Heart left ventricle (tissue), 16 donors: ENCODE data around the gene WFS1. TPM values are rescaled to one million over a fixed set of nuclear protein-coding genes. Genes with fewer than 3 reads are reported as not detected.

Experiments used
- ATAC-seq, 4 donors: fragments of 200-7000 bp; cut with Tn5 transposase; one replicate each; pipeline ENCODE4 v1.9.1; 2020 to 2022; ENCODE audit warnings: moderate library complexity in 4 of 4, mild to moderate bottlenecking in 3 of 4, moderate number of reproducible peaks in 1 of 4
- DNase-seq, 5 donors: peaks; one replicate each; pipeline ENCODE4 v3.0.0-alpha.2; 2020
- H3K27ac ChIP-seq, 12 donors: fragments of 200-600 bp; sonication (generic) in 4 of 12; one replicate each; pipeline versions ENCODE4 v1.5.0 to v1.8.0; 2016 to 2022; ENCODE audit warnings: mild to moderate bottlenecking in 2 of 12
- H3K27me3 ChIP-seq, 9 donors: fragments of 200-600 bp; sonication (generic) in 2 of 9; one replicate each; pipeline versions ENCODE4 v1.5.1 to v1.8.0; 2016 to 2022; ENCODE audit warnings: mild to moderate bottlenecking in 3 of 9
- H3K36me3 ChIP-seq, 9 donors: fragments of 200-600 bp; sonication (generic) in 2 of 9; one replicate each; pipeline versions ENCODE4 v1.5.0 to v1.8.0; 2018 to 2022; ENCODE audit warnings: mild to moderate bottlenecking in 2 of 9
- H3K4me1 ChIP-seq, 12 donors: fragments of 200-600 bp; sonication (generic) in 4 of 12; one replicate each; pipeline versions ENCODE4 v1.5.0 to v1.8.0; 2016 to 2022; ENCODE audit warnings: mild to moderate bottlenecking in 3 of 12
- H3K4me3 ChIP-seq, 12 donors: fragments of 200-600 bp; sonication (generic) in 4 of 12; one replicate each; pipeline versions ENCODE4 v1.5.0 to v1.8.0; 2017 to 2022; ENCODE audit warnings: mild to moderate bottlenecking in 9 of 12, moderate library complexity in 4 of 12
- H3K9me3 ChIP-seq, 12 donors: fragments of 200-600 bp; sonication (generic) in 4 of 12; one replicate each; pipeline versions ENCODE4 v1.5.0 to v1.8.0; 2016 to 2022; ENCODE audit warnings: mild to moderate bottlenecking in 1 of 12
- POLR2A ChIP-seq, 2 donors: fragments of 450-650 bp; IDR thresholded peaks; one replicate each; pipeline ENCODE4 v1.6.1; 2017; ENCODE audit warnings: antibody characterized with exemption in 2 of 2, mild to moderate bottlenecking in 2 of 2, moderate library complexity in 2 of 2
- WGBS, 4 donors: extraction: QIAGEN DNeasy Blood & Tissue Kit in 2 of 4; methylation state at CpG; one replicate each; pipeline versions ENCODE4 v1.1.5 to v1.1.7; 2013 to 2018; 5-methylcytosine and 5-hydroxymethylcytosine counted together
- intact Hi-C, 10 donors: fragments of 100-400 bp; cut with DNase I; formaldehyde crosslinking; loops; one replicate each; pipeline versions ENCODE4 v1.11.1 to v1.14.2; 2022
- polyA plus RNA-seq, 2 donors: library from polyadenylated mRNA; stranded (reverse); fragments of 200-250 nt; gene quantifications; one replicate each; pipeline ENCODE4 v1.2.3, GENCODE V29; 2013
- total RNA-seq, 9 donors: library from RNA; depleted of rRNA in 2 of 9; stranded (reverse); fragments of >200 nt in 2 of 9; fragmentation: NEBNext Ultra II Directional in 3 of 9; extraction: Animal tissue kit (Norgen Biotek cat#: 25700) in 3 of 9; gene quantifications; one replicate each; pipeline versions ENCODE4 v1.1.0 to v1.2.4, GENCODE V29; 2016 to 2023
- TF ChIP-seq, protein P1 (sequence below), 12 donors: fragments of 200-600 bp; sonication (generic) in 4 of 12; IDR thresholded peaks; one replicate each; pipeline versions ENCODE4 v1.5.0 to v1.8.0; 2018 to 2022; ENCODE audit warnings: antibody characterized with exemption in 12 of 12, mild to moderate bottlenecking in 5 of 12
- donor health status: ischemic (EF 13 %, LVEDD 7.1; RV severe dilation, severe dysfunction).
- donor health status: healthy with polysubstance abuse.
- donor health status: DM: no; HTN: yes; CAD: no.
- donor health status: DM: no; HTN: no; CAD: no.
- donor health status: ischemic (EF 25% LVEDD 6.9; RV normal size, moderate dysfunction).
- donor health status: ischemic (EF 25% LVEDD 5.7; RV mildly dilated, moderate dysfunction).
- donor health status: healthy.
- donor health status: DM: yes; HTN: yes; CAD: no.
- donor health status: ischemic (EF 35%, LVEDD 5.7; RV mildly dilated, moderate dysfunction).
- donor health status: nonischemic (EF 11% LVEDD 7.7; RV severe dilation, severe dysfunction).
- donor health status: DM: yes; HTN: yes; CAD: no.
- donor health status: PGD.
- donor health status: ischemic (EF 29% LVEDD 5.4; RV normal size, mild dysfunction).
- donor health status: nonischemic (EF 23%, LVEDD 6.1; RV moderate dilation, normal function).

WFS1 gene
- total and polyA plus RNA-seq, 11 donors: 44.8 to 202 (median 73.2) TPM

DNA sequence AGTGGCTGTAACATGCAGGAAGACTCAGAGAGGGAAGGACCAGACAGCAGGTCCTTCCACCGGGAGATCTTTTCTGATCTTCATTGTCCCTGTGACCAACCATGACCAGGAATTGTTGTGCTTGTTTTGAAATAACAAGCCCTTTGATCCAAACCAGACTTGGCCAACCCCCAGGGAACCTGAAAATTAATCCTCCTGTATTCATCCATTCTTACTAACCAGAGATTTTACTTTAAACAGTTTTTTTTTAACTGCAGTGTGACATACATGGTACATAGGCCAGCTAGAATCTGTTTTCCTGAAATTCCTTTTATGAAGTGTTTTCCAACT is 4.0 kb downstream of the WFS1 start:
- no peaks in the 10 kb centered on the region for H3K27me3 ChIP-seq
- intact Hi-C loops: loop anchor here in 1 of 10 donors (5.0 kb wide), 1 partner anchor 34 kb away; no protein-coding TSS in a partner anchor
- no peak for TF ChIP-seq POLR2A (IDR thresholded peaks at IDR 0.05)
- TF ChIP-seq, protein P1, sequence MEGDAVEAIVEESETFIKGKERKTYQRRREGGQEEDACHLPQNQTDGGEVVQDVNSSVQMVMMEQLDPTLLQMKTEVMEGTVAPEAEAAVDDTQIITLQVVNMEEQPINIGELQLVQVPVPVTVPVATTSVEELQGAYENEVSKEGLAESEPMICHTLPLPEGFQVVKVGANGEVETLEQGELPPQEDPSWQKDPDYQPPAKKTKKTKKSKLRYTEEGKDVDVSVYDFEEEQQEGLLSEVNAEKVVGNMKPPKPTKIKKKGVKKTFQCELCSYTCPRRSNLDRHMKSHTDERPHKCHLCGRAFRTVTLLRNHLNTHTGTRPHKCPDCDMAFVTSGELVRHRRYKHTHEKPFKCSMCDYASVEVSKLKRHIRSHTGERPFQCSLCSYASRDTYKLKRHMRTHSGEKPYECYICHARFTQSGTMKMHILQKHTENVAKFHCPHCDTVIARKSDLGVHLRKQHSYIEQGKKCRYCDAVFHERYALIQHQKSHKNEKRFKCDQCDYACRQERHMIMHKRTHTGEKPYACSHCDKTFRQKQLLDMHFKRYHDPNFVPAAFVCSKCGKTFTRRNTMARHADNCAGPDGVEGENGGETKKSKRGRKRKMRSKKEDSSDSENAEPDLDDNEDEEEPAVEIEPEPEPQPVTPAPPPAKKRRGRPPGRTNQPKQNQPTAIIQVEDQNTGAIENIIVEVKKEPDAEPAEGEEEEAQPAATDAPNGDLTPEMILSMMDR (IDR thresholded peaks at IDR 0.05): no peak
- H3K9me3 ChIP-seq: no peaks in the 10 kb centered on the region
- peak overlapping the region in 3 of 12 donors; percentile 1 to 83 (median 14) for H3K4me3 ChIP-seq
- DNase-seq: no peak
- peak overlapping the region in 11 of 12 donors; percentile 15 to 94 (median 80) for H3K27ac ChIP-seq
- peaks cover 0 to 5% (median 0%) of the 10 kb centered on the region in 9 donors for H3K36me3 ChIP-seq
- WGBS, 4 donors: 28 to 56% (median 42%) methylated on average over 1 of the region's 1 CpG
- H3K4me1 ChIP-seq: peaks cover 21 to 92% (median 78%) of the 10 kb centered on the region in 12 donors
- ATAC-seq: no peak

- Histone ChIP-seq H3K27me3 (no peaks in the 10 kb centered on the region), H3K36me3 (peaks cover 0 to 13% (median 5%) of the 10 kb centered on the region in 9 donors), H3K9me3 (no peaks in the 10 kb centered on the region), H3K4me1 (peaks cover 21 to 100% (median 87%) of the 10 kb centered on the region in 12 donors), H3K4me3 (no peak overlapping the region), H3K27ac (peak overlapping the region in 4 of 12 donors; percentile 83 to 88 (median 84))
- DNase-seq: no peak
- ATAC-seq: no peak
- WGBS, 4 donors: 82 to 93% (median 90%) methylated on average over 9 to 10 of the region's 10 CpGs
- no peak for TF ChIP-seq POLR2A (IDR thresholded peaks at IDR 0.05)
- TF ChIP-seq, protein P1 (IDR thresholded peaks at IDR 0.05): no peak
- intact Hi-C loops: no loop called here
Observed at GRCh38 chr4:6275351-6275750, 5.7 kb downstream of the WFS1 start.

- DNase-seq (no peak), ATAC-seq (peak in 3 of 4 donors; percentile 15 to 31 (median 22))
- intact Hi-C loops: no loop called here
- Histone ChIP-seq H3K9me3 (no peaks in the 10 kb centered on the region), H3K36me3 (peaks cover 0 to 16% (median 6%) of the 10 kb centered on the region in 9 donors), H3K27ac (peak overlapping the region; percentile 73 to 90 (median 83)), H3K4me3 (peak overlapping the region in 1 of 12 donors; percentile 2), H3K4me1 (peaks cover 18 to 100% (median 82%) of the 10 kb centered on the region in 12 donors), H3K27me3 (no peaks in the 10 kb centered on the region)
- TF ChIP-seq, protein P1 (IDR thresholded peaks at IDR 0.05): no peak
- TF ChIP-seq POLR2A (IDR thresholded peaks at IDR 0.05): no peak
- WGBS, 4 donors: 62 to 77% (median 67%) methylated on average over 20 to 22 of the region's 22 CpGs
Observed at GRCh38 chr4:6275898-6276806, 6.5 kb downstream of the WFS1 start.

- peak overlapping the region in 1 of 12 donors; percentile 10 for H3K4me3 ChIP-seq
- peak overlapping the region; percentile 73 to 90 (median 83) for H3K27ac ChIP-seq
- H3K4me1 ChIP-seq: peaks cover 18 to 100% (median 81%) of the 10 kb centered on the region in 12 donors
- no peaks in the 10 kb centered on the region for H3K9me3 ChIP-seq
- peaks cover 0 to 16% (median 6%) of the 10 kb centered on the region in 9 donors for H3K36me3 ChIP-seq
- WGBS, 4 donors: 43 to 62% (median 56%) methylated on average over 15 to 24 of the region's 24 CpGs
- H3K27me3 ChIP-seq: no peaks in the 10 kb centered on the region
- ATAC-seq (peak; percentile 58 to 75 (median 68)), DNase-seq (peak; percentile 50 to 78 (median 70))
- intact Hi-C loops: no loop called here
- TF ChIP-seq POLR2A (IDR thresholded peaks at IDR 0.05): no peak
- TF ChIP-seq, protein P1 (IDR thresholded peaks at IDR 0.05): no peak
Observed at GRCh38 chr4:6277139-6277802, 7.6 kb downstream of the WFS1 start.
